HL-60 (cell line): ENCODE results near the gene CPB1.

Source experiments
- GABPA ChIP-seq: IDR thresholded peaks from 2 replicates; pipeline ENCODE4 v1.6.1; 2012; ENCODE audit warnings: low read depth
- POLR2AphosphoS5 ChIP-seq: IDR thresholded peaks from 2 replicates; pipeline ENCODE4 v1.6.1; 2012; ENCODE audit warnings: low read depth
- TF ChIP-seq, protein P1 (sequence below): IDR thresholded peaks from one replicate; pipeline ENCODE4 v1.5.1; 2011; ENCODE audit warnings: low read length, control low read depth, inconsistent platforms; ENCODE audit not compliant: insufficient read depth
- TF ChIP-seq, protein P2 (sequence below): IDR thresholded peaks from 2 replicates; pipeline ENCODE4 v1.6.1; 2012; ENCODE audit warnings: low read depth; ENCODE audit not compliant: insufficient replicate concordance

DNA sequence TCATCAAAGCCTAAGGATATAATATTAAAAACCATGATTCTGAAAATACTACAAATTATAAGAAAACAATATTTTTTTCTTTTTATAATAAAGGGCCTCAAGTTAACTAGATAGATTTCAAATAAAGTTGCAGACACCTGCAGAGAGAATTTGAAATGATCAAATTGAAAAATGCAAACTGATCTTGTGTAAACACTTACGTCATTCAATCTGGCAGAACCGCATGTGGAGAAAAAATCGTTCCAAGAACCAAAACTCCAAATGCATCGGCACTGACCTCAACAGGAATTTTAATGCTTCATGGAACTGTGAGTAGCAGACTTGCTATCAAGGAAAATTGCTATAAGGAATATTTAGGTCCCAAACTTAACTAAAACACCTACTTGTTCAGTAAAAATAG lies 54.7 kb downstream of the CPB1 start:
- TF ChIP-seq, protein P1, sequence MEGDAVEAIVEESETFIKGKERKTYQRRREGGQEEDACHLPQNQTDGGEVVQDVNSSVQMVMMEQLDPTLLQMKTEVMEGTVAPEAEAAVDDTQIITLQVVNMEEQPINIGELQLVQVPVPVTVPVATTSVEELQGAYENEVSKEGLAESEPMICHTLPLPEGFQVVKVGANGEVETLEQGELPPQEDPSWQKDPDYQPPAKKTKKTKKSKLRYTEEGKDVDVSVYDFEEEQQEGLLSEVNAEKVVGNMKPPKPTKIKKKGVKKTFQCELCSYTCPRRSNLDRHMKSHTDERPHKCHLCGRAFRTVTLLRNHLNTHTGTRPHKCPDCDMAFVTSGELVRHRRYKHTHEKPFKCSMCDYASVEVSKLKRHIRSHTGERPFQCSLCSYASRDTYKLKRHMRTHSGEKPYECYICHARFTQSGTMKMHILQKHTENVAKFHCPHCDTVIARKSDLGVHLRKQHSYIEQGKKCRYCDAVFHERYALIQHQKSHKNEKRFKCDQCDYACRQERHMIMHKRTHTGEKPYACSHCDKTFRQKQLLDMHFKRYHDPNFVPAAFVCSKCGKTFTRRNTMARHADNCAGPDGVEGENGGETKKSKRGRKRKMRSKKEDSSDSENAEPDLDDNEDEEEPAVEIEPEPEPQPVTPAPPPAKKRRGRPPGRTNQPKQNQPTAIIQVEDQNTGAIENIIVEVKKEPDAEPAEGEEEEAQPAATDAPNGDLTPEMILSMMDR = no peak
- no peak for TF ChIP-seq POLR2AphosphoS5
- TF ChIP-seq, protein P2, sequence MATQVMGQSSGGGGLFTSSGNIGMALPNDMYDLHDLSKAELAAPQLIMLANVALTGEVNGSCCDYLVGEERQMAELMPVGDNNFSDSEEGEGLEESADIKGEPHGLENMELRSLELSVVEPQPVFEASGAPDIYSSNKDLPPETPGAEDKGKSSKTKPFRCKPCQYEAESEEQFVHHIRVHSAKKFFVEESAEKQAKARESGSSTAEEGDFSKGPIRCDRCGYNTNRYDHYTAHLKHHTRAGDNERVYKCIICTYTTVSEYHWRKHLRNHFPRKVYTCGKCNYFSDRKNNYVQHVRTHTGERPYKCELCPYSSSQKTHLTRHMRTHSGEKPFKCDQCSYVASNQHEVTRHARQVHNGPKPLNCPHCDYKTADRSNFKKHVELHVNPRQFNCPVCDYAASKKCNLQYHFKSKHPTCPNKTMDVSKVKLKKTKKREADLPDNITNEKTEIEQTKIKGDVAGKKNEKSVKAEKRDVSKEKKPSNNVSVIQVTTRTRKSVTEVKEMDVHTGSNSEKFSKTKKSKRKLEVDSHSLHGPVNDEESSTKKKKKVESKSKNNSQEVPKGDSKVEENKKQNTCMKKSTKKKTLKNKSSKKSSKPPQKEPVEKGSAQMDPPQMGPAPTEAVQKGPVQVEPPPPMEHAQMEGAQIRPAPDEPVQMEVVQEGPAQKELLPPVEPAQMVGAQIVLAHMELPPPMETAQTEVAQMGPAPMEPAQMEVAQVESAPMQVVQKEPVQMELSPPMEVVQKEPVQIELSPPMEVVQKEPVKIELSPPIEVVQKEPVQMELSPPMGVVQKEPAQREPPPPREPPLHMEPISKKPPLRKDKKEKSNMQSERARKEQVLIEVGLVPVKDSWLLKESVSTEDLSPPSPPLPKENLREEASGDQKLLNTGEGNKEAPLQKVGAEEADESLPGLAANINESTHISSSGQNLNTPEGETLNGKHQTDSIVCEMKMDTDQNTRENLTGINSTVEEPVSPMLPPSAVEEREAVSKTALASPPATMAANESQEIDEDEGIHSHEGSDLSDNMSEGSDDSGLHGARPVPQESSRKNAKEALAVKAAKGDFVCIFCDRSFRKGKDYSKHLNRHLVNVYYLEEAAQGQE = no peak
- TF ChIP-seq GABPA = no peak
